Stomach (tissue), 4 donors: ENCODE results near the gene UPK3A.

ENCODE experiments used
- CTCF ChIP-seq, 7 experiments: fragments of 450-650 bp in 4 of 7; fragments of 200-600 bp in 3 of 7; sonication (generic) in 3 of 7; IDR thresholded peaks; one replicate each; pipeline ENCODE4 v1.5.1; 2016 to 2019; ENCODE audit warnings: antibody characterized with exemption in 7 of 7, control low read depth in 2 of 7, mild to moderate bottlenecking in 1 of 7
- EP300 ChIP-seq: sonication (generic); formaldehyde crosslinking; IDR thresholded peaks from one replicate; pipeline ENCODE4 v1.6.1; 2017; ENCODE audit warnings: antibody characterized with exemption
- POLR2A ChIP-seq, 4 donors: fragments of 450-650 bp; IDR thresholded peaks; one replicate each; pipeline ENCODE4 v1.6.1; 2016; ENCODE audit warnings: antibody characterized with exemption in 4 of 4, control low read depth in 2 of 4, mild to moderate bottlenecking in 1 of 4, moderate library complexity in 1 of 4

- TF ChIP-seq CTCF (IDR thresholded peaks at IDR 0.05) (no peak), POLR2A (IDR thresholded peaks at IDR 0.05) (no peak), EP300 (no peak)
Observed at GRCh38 chr22:45334528-45334927, 49.8 kb downstream of the UPK3A start.
